Stimulated activated CD4-positive, alpha-beta T cell treated with anti-CD3 and anti-CD28 coated beads, TNF-alpha, amount 100 ng/mL, for 4 hours (primary cell): ENCODE measurements around the gene MFSD12.

ENCODE experiments used
- DNase-seq, 3 experiments: peaks; one replicate each; pipeline ENCODE4 v3.0.0-alpha.2; 2020; ENCODE audit warnings: low read depth in 3 of 3

The MFSD12 gene

GRCh38 chr19:3507371-3508120, 49.8 kb downstream of the MFSD12 start:
- DNase-seq, result peak in 1 of 3 experiments; percentile 28

DNA sequence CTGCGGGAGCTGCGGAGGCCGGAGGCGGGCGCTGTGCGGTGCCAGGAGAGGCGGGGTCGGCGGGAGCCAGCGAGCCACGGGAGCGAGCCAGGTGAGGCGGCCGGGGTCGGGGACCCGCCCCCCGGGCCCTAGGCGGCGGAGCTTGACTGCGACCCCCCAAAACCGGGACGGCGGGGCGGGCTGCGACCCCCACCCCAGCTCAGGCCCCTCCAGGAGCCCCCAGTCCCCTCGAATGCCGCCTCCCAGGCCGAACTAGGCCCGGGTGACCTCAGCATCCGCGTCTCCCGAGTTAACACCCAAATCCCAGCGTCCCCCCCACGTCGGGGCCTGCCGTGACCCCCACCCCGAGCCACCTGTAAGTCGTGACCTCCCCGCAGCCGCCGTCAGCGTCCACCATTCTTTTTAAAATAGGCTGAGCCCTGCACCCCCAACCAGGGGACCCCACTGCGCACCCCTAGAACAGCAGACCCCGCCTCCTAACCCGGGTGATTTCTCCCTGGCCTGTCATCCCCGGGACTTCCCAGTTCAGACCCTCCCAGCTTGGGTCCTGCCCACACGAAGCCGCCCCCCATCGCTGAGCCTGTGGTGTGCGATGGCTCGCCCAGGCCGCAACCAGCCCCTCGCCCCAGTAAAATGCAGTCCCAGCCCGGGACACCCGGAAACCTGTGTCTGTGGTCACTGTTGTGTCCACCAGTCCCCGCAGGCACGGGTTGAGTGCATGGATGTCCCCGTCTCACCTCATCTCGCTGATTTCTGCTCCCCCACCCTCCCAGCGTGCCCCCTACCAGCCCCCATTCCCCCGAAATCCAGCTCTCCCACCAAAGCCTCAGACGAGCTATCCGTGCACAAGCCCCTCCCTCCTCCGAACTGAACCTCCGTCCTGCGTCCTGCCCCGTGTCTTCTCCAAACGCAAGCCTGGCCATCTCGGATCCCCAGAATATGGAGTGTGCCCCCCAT, 50.7 kb downstream of the MFSD12 start:
- peak in 1 of 3 experiments; percentile 27 for DNase-seq

- peak; percentile 99 for DNase-seq
Measured at GRCh38 chr19:3505598-3506383, 51.6 kb downstream of the MFSD12 start, which contains the start of gene FZR1. Gene FZR1, plus strand, starts transcription at chr19:3506311. Its CDS starts 16,679 bp downstream, at chr19:3522990.

DNA sequence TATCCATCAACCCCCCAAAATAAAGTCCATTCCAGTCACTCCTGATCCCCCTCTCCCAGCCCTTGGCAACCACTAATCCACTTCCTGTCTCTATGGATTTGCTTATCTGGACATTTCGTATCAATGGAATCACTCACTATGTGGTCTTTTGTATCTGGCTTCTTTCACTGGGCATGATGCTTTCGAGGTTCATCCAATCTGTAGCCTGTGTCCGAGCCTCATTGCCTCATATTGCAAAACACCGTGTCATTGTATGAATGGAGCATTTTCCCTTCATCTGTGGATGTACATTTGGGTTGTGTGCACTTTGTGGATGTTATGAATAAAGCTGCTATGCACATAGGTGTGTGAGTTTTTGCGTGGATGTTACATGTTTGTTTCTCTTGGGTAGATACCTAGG, 52.7 kb downstream of the MFSD12 start:
- DNase-seq, result no peak

GRCh38 chr19:3503036-3503572, 54.3 kb downstream of the MFSD12 start:
- DNase-seq, result no peak

GRCh38 chr19:3501780-3502179, 55.6 kb downstream of the MFSD12 start:
- DNase-seq, result no peak

GRCh38 chr19:3500429-3501101, 56.8 kb downstream of the MFSD12 start, which contains the start of gene DOHH:
Gene DOHH, minus strand, starts transcription at chr19:3500674. Its CDS starts 3,860 bp downstream, at chr19:3496814.
- DNase-seq, result peak; percentile 90 to 93 (median 91)

- DNase-seq, result no peak
Measured at GRCh38 chr19:3499738-3500428, 57.5 kb downstream of the MFSD12 start.

- no peak for DNase-seq
Measured at GRCh38 chr19:3497757-3498520, 59.4 kb downstream of the MFSD12 start.

DNA sequence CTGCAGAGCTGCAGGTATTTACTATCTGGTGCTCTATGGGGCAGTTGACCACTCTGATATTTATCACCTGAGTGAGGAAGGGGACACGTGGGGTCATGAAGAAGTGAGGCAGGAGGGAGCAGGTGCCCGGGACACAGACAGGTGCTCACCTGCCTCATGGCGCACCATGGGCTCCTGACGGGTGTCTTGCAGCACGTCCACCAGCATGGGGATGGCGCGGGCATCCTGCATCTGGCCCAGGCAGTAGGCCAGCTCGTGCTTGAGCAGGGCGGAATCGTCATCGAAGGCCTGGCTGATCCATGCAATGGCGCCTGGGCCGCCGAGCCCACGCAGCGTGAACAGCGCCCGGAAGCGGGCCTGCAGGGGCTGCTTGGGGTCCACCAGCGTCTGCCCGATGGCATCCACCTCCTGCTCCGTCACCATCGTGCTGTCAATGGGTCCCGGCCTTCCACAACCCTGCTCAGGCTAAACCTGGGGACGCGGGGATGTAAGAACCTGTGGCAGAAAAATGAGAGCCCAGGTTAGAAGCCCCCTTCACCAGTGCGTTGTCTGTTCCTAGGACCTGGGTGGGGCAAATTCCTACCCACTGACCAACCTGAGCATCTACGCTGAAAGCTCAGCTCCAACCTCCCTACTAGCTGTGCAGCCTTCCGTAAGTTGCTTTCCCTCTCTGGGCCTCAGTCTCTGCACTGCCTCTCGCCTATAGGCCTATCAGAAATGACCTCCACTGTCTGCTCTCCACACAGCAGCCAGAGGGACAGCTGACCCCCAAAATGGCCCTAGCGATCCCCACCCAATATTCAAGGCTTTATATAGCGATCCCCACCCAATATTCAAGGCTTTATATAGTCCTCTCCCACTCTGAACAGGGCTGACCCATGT, 60.8 kb downstream of the MFSD12 start:
- no peak for DNase-seq

DNA sequence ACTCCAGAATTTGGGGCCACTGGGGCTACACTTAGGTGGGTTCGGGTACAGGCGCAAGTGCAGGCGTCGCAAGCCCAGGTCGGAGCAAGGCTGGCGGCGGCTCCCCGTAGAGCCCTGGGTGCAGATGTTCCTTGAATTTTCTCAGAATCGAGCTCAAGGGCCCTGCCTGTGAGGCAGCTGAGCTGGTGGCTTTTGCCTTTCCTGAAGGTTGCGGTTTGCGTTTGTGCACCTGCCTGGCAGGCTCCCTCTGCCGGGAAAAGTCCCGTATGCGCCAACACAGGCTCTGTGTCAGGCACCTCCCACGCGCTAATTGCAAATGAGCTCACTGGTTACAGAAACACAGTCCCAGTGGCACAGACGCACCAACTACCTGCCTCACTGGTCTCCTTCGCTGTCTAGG, 62.8 kb downstream of the MFSD12 start:
- DNase-seq, result peak in 2 of 3 experiments; percentile 40 to 50
